ENCODE measurements around the gene RPS6KA3.

The RPS6KA3 gene

DNA sequence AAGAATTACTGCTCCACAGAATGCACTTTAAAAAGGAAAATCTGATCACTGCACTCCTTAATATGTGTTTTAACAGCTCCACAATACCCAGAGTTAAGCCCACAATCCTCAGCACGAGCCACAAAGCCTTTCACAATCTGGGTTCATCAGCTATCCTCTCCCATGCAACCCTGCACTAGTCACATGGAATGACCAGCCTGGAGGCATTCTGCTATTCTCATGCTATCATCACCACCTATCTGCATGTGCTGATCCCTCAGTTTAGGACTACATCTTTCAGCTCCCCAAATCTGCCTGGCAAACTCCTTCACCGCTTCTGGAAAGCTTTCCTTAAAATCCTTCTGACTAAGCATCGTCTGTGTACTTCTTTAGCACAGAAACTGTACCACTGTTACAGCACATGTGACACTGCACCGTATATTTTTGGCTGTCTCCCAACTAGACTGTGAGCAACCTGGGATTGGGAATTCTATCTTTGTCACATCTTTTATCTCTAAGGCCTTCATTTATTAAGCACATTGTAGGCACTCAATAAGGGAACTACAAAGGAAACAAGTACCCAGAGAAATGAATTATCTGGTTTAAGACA lies 106.8 kb downstream of the RPS6KA3 start:
- TF ChIP-seq FOXA1 (IDR thresholded peaks at IDR 0.05), result no peak
- POLR2A ChIA-PET, result interaction anchor here (1.3 kb wide), 1 partner anchor 17 kb away, joined by 4 read pairs; no protein-coding TSS in a partner anchor
- no peak for DNase-seq (ENCODE audit: extremely low spot score)
- CTCF ChIA-PET, result no interaction called here

DNA sequence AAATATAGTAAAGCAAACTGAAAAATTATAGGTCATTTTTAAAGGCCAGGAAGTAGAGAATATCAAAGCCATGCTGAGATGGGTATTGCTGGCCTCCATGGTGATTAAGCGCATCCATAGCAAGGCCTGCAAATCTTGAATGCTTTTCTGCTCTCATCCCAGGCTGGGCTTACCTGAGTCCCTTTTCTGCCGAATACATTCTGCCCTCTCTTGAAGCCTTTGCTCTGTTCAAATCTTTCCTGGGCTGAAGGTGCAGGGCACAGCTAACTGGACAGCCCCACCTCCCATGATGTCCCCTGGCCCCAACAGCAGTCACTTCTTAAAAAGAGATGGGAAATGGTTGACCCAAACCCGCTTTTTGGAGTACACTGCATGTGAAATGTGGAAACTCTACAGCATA lies 115.0 kb downstream of the RPS6KA3 start:
- TF ChIP-seq HDGF (IDR thresholded peaks at IDR 0.05; ENCODE audit: borderline replicate concordance) (no peak), ZNF384 (IDR thresholded peaks at IDR 0.05) (no peak), ARNT (IDR thresholded peaks at IDR 0.05) (no peak), NFRKB (IDR thresholded peaks at IDR 0.05) (no peak), FOXA1 (IDR thresholded peaks at IDR 0.05) (no peak)
- no peak for DNase-seq (ENCODE audit: extremely low spot score)
- CTCF ChIA-PET, result no interaction called here
- POLR2A ChIA-PET, result interaction anchor here (1.0 kb wide), 1 partner anchor 9 kb away, joined by 3 read pairs; no protein-coding TSS in a partner anchor

DNA sequence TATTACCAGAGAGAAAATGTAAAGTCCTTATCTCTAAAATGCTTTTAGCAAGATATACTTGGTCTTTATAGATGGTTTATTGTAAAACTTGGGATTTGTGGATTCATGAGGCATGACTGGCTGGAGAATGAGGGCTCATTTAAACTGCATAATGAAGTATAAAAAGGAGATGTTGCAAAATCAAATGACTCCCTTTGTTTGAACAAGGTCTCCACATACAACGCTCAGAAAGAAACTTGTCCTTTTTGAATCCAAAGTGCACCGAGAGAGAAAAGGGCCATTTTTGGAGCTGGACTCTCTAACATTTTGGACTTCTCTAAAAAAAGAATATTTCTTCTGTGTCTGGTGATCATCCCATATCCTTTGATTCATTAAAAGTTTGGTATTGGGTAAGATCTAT lies 117.4 kb downstream of the RPS6KA3 start:
- ChIA-PET CTCF (no interaction called here), POLR2A (no interaction called here)
- no peak for TF ChIP-seq LEF1 (IDR thresholded peaks at IDR 0.05; ENCODE audit: borderline replicate concordance)
- no peak for TF ChIP-seq BHLHE40 (IDR thresholded peaks at IDR 0.05; ENCODE audit: borderline replicate concordance)
- TF ChIP-seq CTBP1 (IDR thresholded peaks at IDR 0.05; ENCODE audit: borderline replicate concordance), result no peak
- no peak for TF ChIP-seq ELF4 (IDR thresholded peaks at IDR 0.05)
- no peak for TF ChIP-seq TARDBP (IDR thresholded peaks at IDR 0.05)
- TF ChIP-seq HDGF (IDR thresholded peaks at IDR 0.05; ENCODE audit: borderline replicate concordance), result no peak
- no peak for TF ChIP-seq SUZ12 (IDR thresholded peaks at IDR 0.05)
- no peak for TF ChIP-seq ZNF384 (IDR thresholded peaks at IDR 0.05)
- no peak for TF ChIP-seq FOXA1 (IDR thresholded peaks at IDR 0.05)
- TF ChIP-seq ARNT (IDR thresholded peaks at IDR 0.05), result no peak
- no peak for TF ChIP-seq FOXM1 (IDR thresholded peaks at IDR 0.05; ENCODE audit: borderline replicate concordance)
- TF ChIP-seq SP1 (IDR thresholded peaks at IDR 0.05), result no peak
- no peak for TF ChIP-seq L3MBTL2 (conservative IDR thresholded peaks at IDR 0.05)
- TF ChIP-seq, protein P1, sequence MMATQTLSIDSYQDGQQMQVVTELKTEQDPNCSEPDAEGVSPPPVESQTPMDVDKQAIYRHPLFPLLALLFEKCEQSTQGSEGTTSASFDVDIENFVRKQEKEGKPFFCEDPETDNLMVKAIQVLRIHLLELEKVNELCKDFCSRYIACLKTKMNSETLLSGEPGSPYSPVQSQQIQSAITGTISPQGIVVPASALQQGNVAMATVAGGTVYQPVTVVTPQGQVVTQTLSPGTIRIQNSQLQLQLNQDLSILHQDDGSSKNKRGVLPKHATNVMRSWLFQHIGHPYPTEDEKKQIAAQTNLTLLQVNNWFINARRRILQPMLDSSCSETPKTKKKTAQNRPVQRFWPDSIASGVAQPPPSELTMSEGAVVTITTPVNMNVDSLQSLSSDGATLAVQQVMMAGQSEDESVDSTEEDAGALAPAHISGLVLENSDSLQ (IDR thresholded peaks at IDR 0.05), result no peak
- TF ChIP-seq FOXK2 (IDR thresholded peaks at IDR 0.05), result no peak
- no peak for TF ChIP-seq NFRKB (IDR thresholded peaks at IDR 0.05)
- no peak for DNase-seq (ENCODE audit: extremely low spot score)

DNA sequence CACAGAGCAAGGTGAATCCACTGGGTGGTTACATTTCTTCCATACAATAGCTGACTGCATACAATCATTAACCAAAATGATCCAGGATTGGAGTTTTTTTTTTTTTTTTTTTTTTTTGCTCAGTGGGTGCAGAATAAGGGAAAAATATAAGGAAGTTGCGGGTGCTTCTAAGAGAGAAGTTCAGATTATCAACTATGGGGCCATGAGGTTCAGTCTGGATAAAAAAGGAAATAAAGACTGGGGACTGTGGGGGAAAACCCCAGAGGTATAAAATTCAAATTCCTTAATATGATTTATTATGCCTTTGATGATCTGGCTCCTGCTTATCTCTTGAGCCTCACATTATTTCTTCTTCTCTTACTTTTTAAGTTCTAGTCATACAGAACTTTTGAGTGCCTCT lies 119.1 kb downstream of the RPS6KA3 start:
- CTCF ChIA-PET, result no interaction called here
- POLR2A ChIA-PET, result no interaction called here
- TF ChIP-seq FOXA1 (IDR thresholded peaks at IDR 0.05), result no peak
- TF ChIP-seq NFRKB (IDR thresholded peaks at IDR 0.05), result no peak
- no peak for TF ChIP-seq HDGF (IDR thresholded peaks at IDR 0.05; ENCODE audit: borderline replicate concordance)
- no peak for TF ChIP-seq ZNF384 (IDR thresholded peaks at IDR 0.05)
- TF ChIP-seq ELF4 (IDR thresholded peaks at IDR 0.05), result no peak
- no peak for TF ChIP-seq FOXK2 (IDR thresholded peaks at IDR 0.05)
- no peak for TF ChIP-seq FOXM1 (IDR thresholded peaks at IDR 0.05; ENCODE audit: borderline replicate concordance)
- no peak for TF ChIP-seq LEF1 (IDR thresholded peaks at IDR 0.05; ENCODE audit: borderline replicate concordance)
- TF ChIP-seq, protein P1 (IDR thresholded peaks at IDR 0.05), result no peak
- no peak for TF ChIP-seq L3MBTL2 (conservative IDR thresholded peaks at IDR 0.05)
- no peak for TF ChIP-seq BHLHE40 (IDR thresholded peaks at IDR 0.05; ENCODE audit: borderline replicate concordance)
- TF ChIP-seq ARNT (IDR thresholded peaks at IDR 0.05), result no peak
- no peak for TF ChIP-seq CTBP1 (IDR thresholded peaks at IDR 0.05; ENCODE audit: borderline replicate concordance)
- no peak for DNase-seq (ENCODE audit: extremely low spot score)

DNA sequence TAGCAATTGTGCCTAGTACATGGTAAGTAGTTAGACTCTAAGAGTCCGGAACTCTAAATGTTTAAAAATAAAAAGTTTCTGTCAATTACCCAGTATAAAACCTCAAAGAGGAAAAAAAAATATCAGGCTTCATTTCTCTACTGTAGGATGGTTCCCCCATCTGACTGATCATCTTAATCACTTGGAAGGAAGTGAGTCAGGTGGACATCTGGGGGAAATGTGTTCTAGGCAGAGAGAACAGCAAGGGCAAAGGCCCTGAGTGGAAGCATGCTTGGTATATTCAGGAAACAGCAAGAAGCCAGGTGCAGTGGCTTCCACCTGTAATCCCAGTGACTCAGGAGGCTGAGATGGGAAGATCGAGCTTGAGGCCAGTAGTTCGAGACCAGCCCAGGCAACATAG lies 122.2 kb downstream of the RPS6KA3 start:
- POLR2A ChIA-PET, result no interaction called here
- CTCF ChIA-PET, result no interaction called here
- TF ChIP-seq FOXM1 (IDR thresholded peaks at IDR 0.05; ENCODE audit: borderline replicate concordance) (no peak), ELF4 (IDR thresholded peaks at IDR 0.05) (no peak), SP1 (IDR thresholded peaks at IDR 0.05) (no peak), FOXA1 (IDR thresholded peaks at IDR 0.05) (no peak), SUZ12 (IDR thresholded peaks at IDR 0.05) (no peak), BHLHE40 (IDR thresholded peaks at IDR 0.05; ENCODE audit: borderline replicate concordance) (no peak), HDGF (IDR thresholded peaks at IDR 0.05; ENCODE audit: borderline replicate concordance) (no peak), ZNF384 (IDR thresholded peaks at IDR 0.05) (no peak), LEF1 (IDR thresholded peaks at IDR 0.05; ENCODE audit: borderline replicate concordance) (no peak)
- TF ChIP-seq, protein P1 (IDR thresholded peaks at IDR 0.05), result no peak
- DNase-seq (ENCODE audit: extremely low spot score), result no peak

DNA sequence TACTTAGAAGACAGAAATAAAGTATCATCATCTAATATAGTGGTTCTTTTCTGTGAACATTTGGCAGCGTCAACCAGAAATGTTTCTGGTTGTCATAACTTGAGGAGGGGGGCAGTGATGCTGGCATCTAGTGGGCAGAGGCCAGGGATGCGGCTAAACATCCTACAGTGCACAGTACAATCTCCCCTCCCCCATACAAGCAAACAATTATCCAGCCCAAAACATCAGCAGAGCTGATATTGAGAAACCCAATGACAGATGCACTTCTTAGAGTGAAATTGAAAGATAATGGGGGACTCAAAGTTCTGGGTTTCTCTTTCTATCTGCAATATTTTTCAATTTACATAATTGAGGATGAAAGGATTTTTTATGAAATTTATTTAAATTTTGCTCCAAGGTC lies 123.1 kb downstream of the RPS6KA3 start:
- ChIA-PET POLR2A (no interaction called here), CTCF (no interaction called here)
- DNase-seq (ENCODE audit: extremely low spot score), result no peak
- TF ChIP-seq NFRKB (IDR thresholded peaks at IDR 0.05) (no peak), HDGF (IDR thresholded peaks at IDR 0.05; ENCODE audit: borderline replicate concordance) (no peak), TARDBP (IDR thresholded peaks at IDR 0.05) (no peak), FOXA1 (IDR thresholded peaks at IDR 0.05) (no peak), FOXK2 (IDR thresholded peaks at IDR 0.05) (no peak), ELF4 (IDR thresholded peaks at IDR 0.05) (no peak), ARNT (IDR thresholded peaks at IDR 0.05) (no peak), CTBP1 (IDR thresholded peaks at IDR 0.05; ENCODE audit: borderline replicate concordance) (no peak), SUZ12 (IDR thresholded peaks at IDR 0.05) (no peak)

DNA sequence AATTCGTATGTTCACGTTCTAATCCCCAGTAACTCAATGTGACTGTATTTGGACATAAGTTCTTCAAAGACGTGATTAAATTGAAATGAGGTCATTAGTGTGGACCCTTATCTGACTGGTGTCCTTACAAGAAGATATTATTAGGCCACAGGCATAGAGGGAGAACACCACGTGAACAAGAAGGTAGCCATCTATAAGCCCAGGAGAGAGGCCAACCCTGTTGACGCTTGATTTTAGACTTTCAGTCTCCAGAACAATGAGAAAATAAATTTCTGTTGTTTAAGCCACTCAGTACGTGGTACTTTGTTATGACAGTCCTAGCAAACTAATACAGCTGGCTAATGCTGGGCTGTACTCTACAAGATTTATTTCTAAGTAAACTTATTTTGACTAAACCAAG lies 123.6 kb downstream of the RPS6KA3 start:
- CTCF ChIA-PET, result no interaction called here
- TF ChIP-seq LEF1 (IDR thresholded peaks at IDR 0.05; ENCODE audit: borderline replicate concordance) (no peak), BHLHE40 (IDR thresholded peaks at IDR 0.05; ENCODE audit: borderline replicate concordance) (no peak), ARNT (IDR thresholded peaks at IDR 0.05) (no peak), L3MBTL2 (conservative IDR thresholded peaks at IDR 0.05) (no peak), ELF4 (IDR thresholded peaks at IDR 0.05) (no peak), HDGF (IDR thresholded peaks at IDR 0.05; ENCODE audit: borderline replicate concordance) (no peak), FOXA1 (IDR thresholded peaks at IDR 0.05) (no peak), TARDBP (IDR thresholded peaks at IDR 0.05) (no peak), FOXM1 (IDR thresholded peaks at IDR 0.05; ENCODE audit: borderline replicate concordance) (no peak), NFRKB (IDR thresholded peaks at IDR 0.05) (no peak), CTBP1 (IDR thresholded peaks at IDR 0.05; ENCODE audit: borderline replicate concordance) (no peak), ZNF384 (IDR thresholded peaks at IDR 0.05) (no peak), SP1 (IDR thresholded peaks at IDR 0.05) (no peak), FOXK2 (IDR thresholded peaks at IDR 0.05) (no peak), SUZ12 (IDR thresholded peaks at IDR 0.05) (no peak)
- TF ChIP-seq, protein P1 (IDR thresholded peaks at IDR 0.05), result no peak
- DNase-seq (ENCODE audit: extremely low spot score), result no peak
- POLR2A ChIA-PET, result interaction anchor here (0.7 to 1.5 kb wide), 2 partner anchors 9 to 16 kb away, joined by 3 to 4 read pairs; no protein-coding TSS in a partner anchor

Measured in HEK293T (cell line).